Colonic mucosa (tissue), 4 donors: ENCODE data around the gene NPAS3. TPM values are rescaled to one million over a fixed set of nuclear protein-coding genes. Genes with fewer than 3 reads are reported as not detected.

Experiments used
- DNase-seq: peaks from one replicate; pipeline ENCODE4 v3.0.0-alpha.2; 2020
- H3K27ac ChIP-seq: fragments of 200-600 bp; one replicate; pipeline ENCODE4 v1.8.0; 2021
- H3K27me3 ChIP-seq: fragments of 200-600 bp; one replicate; pipeline ENCODE4 v1.8.0; 2021
- H3K36me3 ChIP-seq: fragments of 200-600 bp; one replicate; pipeline ENCODE4 v1.8.0; 2021
- H3K4me1 ChIP-seq: fragments of 200-600 bp; one replicate; pipeline ENCODE4 v1.8.0; 2021; ENCODE audit warnings: mild to moderate bottlenecking
- H3K4me3 ChIP-seq: fragments of 200-600 bp; one replicate; pipeline ENCODE4 v1.8.0; 2021
- H3K9ac ChIP-seq, 2 donors: one replicate each; pipeline ENCODE4 v1.7.0; 2013; ENCODE audit warnings: control low read depth in 2 of 2, low read depth in 2 of 2, low read length in 2 of 2
- H3K9me3 ChIP-seq: fragments of 200-600 bp; one replicate; pipeline ENCODE4 v1.8.0; 2021
- CTCF ChIP-seq: fragments of 200-600 bp; IDR thresholded peaks from one replicate; pipeline ENCODE4 v1.8.0; 2022; ENCODE audit warnings: antibody characterized with exemption, mild to moderate bottlenecking
- intact Hi-C: fragments of 100-400 bp; cut with DNase I; formaldehyde crosslinking; loops from one replicate; pipeline ENCODE4 v1.14.1; 2022
- total RNA-seq, 2 donors: library from RNA; stranded (reverse); fragmentation: NEBNext Ultra II Directional in 1 of 2; extraction: Animal tissue kit (Norgen Biotek cat#: 25700) in 1 of 2; gene quantifications; one replicate each; pipeline ENCODE4 v1.2.1, GENCODE V29; 2021
- donor health status: healthy.
- donor health status: DM: no; HTN: no; CAD: no.
- donor health status: DM: no; HTN: no; CAD: no.

NPAS3 gene
- total RNA-seq, 2 donors from 2014 or later, result 0.79 to 1.6 TPM

- H3K9me3 ChIP-seq, result no peaks in the 10 kb centered on the region
- TF ChIP-seq CTCF, result no peak
- intact Hi-C loops, result no loop called here
- H3K4me1 ChIP-seq, result no peaks in the 10 kb centered on the region
- no peak overlapping the region for H3K4me3 ChIP-seq
- no peaks in the 10 kb centered on the region for H3K27me3 ChIP-seq
- no peak overlapping the region for H3K27ac ChIP-seq
- no peak overlapping the region for H3K9ac ChIP-seq
- DNase-seq, result no peak
- no peaks in the 10 kb centered on the region for H3K36me3 ChIP-seq
These were observed 293.4 kb downstream of the NPAS3 start for GRCh38 chr14:33232031-33232430.

- intact Hi-C loops, result no loop called here
- Histone ChIP-seq H3K4me1 (no peaks in the 10 kb centered on the region), H3K27me3 (no peaks in the 10 kb centered on the region), H3K4me3 (no peak overlapping the region), H3K9me3 (no peaks in the 10 kb centered on the region), H3K27ac (no peak overlapping the region), H3K36me3 (no peaks in the 10 kb centered on the region), H3K9ac (no peak overlapping the region)
- DNase-seq, result no peak
- no peak for TF ChIP-seq CTCF
These were observed 298.5 kb downstream of the NPAS3 start for GRCh38 chr14:33237115-33237740.

- Histone ChIP-seq H3K36me3 (no peaks in the 10 kb centered on the region), H3K27me3 (no peaks in the 10 kb centered on the region), H3K4me3 (no peak overlapping the region), H3K9ac (no peak overlapping the region), H3K9me3 (no peaks in the 10 kb centered on the region), H3K27ac (no peak overlapping the region), H3K4me1 (no peaks in the 10 kb centered on the region)
- no peak for TF ChIP-seq CTCF
- no peak for DNase-seq
- intact Hi-C loops, result no loop called here
These were observed 300.8 kb downstream of the NPAS3 start for GRCh38 chr14:33239465-33239864.

GRCh38 chr14:33240466-33240865 lies 301.8 kb downstream of the NPAS3 start:
- no peak for DNase-seq
- H3K4me3 ChIP-seq, result no peak overlapping the region
- H3K9me3 ChIP-seq, result no peaks in the 10 kb centered on the region
- TF ChIP-seq CTCF, result no peak
- no peak overlapping the region for H3K9ac ChIP-seq
- intact Hi-C loops, result no loop called here
- H3K27me3 ChIP-seq, result no peaks in the 10 kb centered on the region
- no peaks in the 10 kb centered on the region for H3K36me3 ChIP-seq
- no peak overlapping the region for H3K27ac ChIP-seq
- H3K4me1 ChIP-seq, result no peaks in the 10 kb centered on the region

GRCh38 chr14:33241331-33241730 lies 302.7 kb downstream of the NPAS3 start:
- H3K36me3 ChIP-seq, result no peaks in the 10 kb centered on the region
- no peaks in the 10 kb centered on the region for H3K9me3 ChIP-seq
- no peaks in the 10 kb centered on the region for H3K27me3 ChIP-seq
- H3K4me3 ChIP-seq, result no peak overlapping the region
- no peak for DNase-seq
- TF ChIP-seq CTCF, result no peak
- intact Hi-C loops, result no loop called here
- H3K9ac ChIP-seq, result no peak overlapping the region
- H3K4me1 ChIP-seq, result no peaks in the 10 kb centered on the region
- H3K27ac ChIP-seq, result no peak overlapping the region
